H1 (cell line): ENCODE data around the gene ZNF385D. TPM values are rescaled to one million over a fixed set of nuclear protein-coding genes. Genes with fewer than 3 reads are reported as not detected.

Experiments used
- BACH1 ChIP-seq: IDR thresholded peaks from 2 replicates; pipeline ENCODE4 v1.6.1; 2012; ENCODE audit warnings: low read length, improper control_type of control experiment
- CHD1 ChIP-seq: IDR thresholded peaks from 2 replicates; pipeline ENCODE4 v1.6.1; 2012; ENCODE audit warnings: low read depth, low read length, improper control_type of control experiment
- CTBP2 ChIP-seq: IDR thresholded peaks from 2 replicates; pipeline ENCODE4 v1.7.0; 2011; ENCODE audit warnings: borderline replicate concordance, mild to moderate bottlenecking, moderate library complexity, mixed read lengths, low read length; ENCODE audit not compliant: insufficient read depth, insufficient read length
- FOSL1 ChIP-seq: IDR thresholded peaks from 2 replicates; pipeline ENCODE4 v1.6.1; 2011; ENCODE audit warnings: mild to moderate bottlenecking, low read depth, low read length, moderate library complexity; ENCODE audit not compliant: insufficient read depth
- GABPA ChIP-seq: IDR thresholded peaks from 2 replicates; pipeline ENCODE4 v1.6.1; 2011; ENCODE audit warnings: mild to moderate bottlenecking, low read length, moderate library complexity, borderline replicate concordance; ENCODE audit not compliant: insufficient read depth
- KDM1A ChIP-seq: fragments of 200-600, 300-600 bp; sonication (generic); IDR thresholded peaks from 2 replicates; pipeline ENCODE4 v1.7.1; 2016; ENCODE audit warnings: mild to moderate bottlenecking, low read length, borderline replicate concordance
- POU5F1 ChIP-seq: IDR thresholded peaks from 2 replicates; pipeline ENCODE4 v1.6.1; 2011; ENCODE audit warnings: low read depth, mild to moderate bottlenecking, low read length, moderate library complexity
- RBBP5 ChIP-seq: IDR thresholded peaks from 2 replicates; pipeline ENCODE4 v1.7.1; 2012; ENCODE audit warnings: low read depth, mild to moderate bottlenecking, inconsistent platforms, low read length, moderate library complexity, borderline replicate concordance
- RXRA ChIP-seq: IDR thresholded peaks from 2 replicates; pipeline ENCODE4 v1.6.1; 2011; ENCODE audit warnings: low read depth, mild to moderate bottlenecking, low read length, moderate library complexity; ENCODE audit not compliant: insufficient read depth
- SP4 ChIP-seq: IDR thresholded peaks from 2 replicates; pipeline ENCODE4 v1.6.1; 2012; ENCODE audit warnings: low read length, inconsistent platforms
- TAF1 ChIP-seq: IDR thresholded peaks from 2 replicates; pipeline ENCODE4 v1.6.1; 2011; ENCODE audit warnings: mild to moderate bottlenecking, low read depth, low read length
- TAF7 ChIP-seq: optimal IDR thresholded peaks from 2 replicates; pipeline ENCODE3; 2011; ENCODE audit warnings: low read depth, mild to moderate bottlenecking, inconsistent platforms, low read length, moderate library complexity, borderline replicate concordance
- TBP ChIP-seq: IDR thresholded peaks from 2 replicates; pipeline ENCODE4 v1.6.1; 2011; ENCODE audit warnings: low read depth, low read length, improper control_type of control experiment
- TEAD4 ChIP-seq: IDR thresholded peaks from 2 replicates; pipeline ENCODE4 v1.6.1; 2012; ENCODE audit warnings: low read depth, low read length, inconsistent platforms, mixed read lengths
- polyA plus RNA-seq, 7 experiments: library from polyadenylated mRNA; depleted of rRNA in 3 of 7; stranded (reverse) in 5 of 7; unstranded in 2 of 7; fragments of >200 nt in 5 of 7; fragments of 200-250 nt in 2 of 7; gene quantifications; 1 replicate in 5 of 7; 2 replicates in 1 of 7; 4 replicates in 1 of 7; pipeline versions ENCODE4 v1.2.1 to v1.2.3, GENCODE V29; 2011 to 2013; ENCODE audit warnings: missing spikeins in 2 of 7, mixed read lengths in 2 of 7
- total RNA-seq: library from RNA; stranded (reverse); fragmentation: NEBNext Ultra II Directional; extraction: Animal tissue kit (Norgen Biotek cat#: 25700); gene quantifications from 2 replicates; pipeline ENCODE4 v1.2.1, GENCODE V29; 2021
- TF ChIP-seq, protein P1 (sequence below): IDR thresholded peaks from 2 replicates; pipeline ENCODE4 v1.6.1; 2012; ENCODE audit warnings: low read length, inconsistent platforms

Gene ZNF385D
- total and polyA plus RNA-seq, 2 of the 8 experiments (the other 6 are each of a cell fraction or from before 2014, with no cell fraction given), result 5.9 to 10.8 TPM

DNA sequence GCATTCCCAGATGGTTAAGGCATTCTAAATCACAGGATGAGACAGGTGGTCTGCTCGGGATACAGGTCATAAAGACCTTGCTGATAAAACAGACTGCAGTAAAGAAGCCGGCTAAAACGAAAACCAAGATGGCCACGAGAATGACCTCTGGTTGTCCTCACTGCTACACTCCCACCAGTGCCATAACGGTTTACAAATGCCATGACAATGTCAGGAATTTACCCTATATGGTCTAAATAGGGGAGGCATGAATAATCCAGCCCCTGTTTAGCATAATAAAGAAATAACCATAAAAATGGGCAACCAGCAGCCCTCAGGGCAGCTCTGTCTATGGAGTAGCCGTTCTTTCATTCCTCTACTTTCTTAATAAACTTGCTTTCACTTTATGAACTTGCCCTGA is 151.1 kb downstream of the ZNF385D start (continued):
- no peak for TF ChIP-seq RBBP5
- no peak for TF ChIP-seq BACH1
- TF ChIP-seq TBP, result no peak
- TF ChIP-seq RXRA, result no peak
- TF ChIP-seq TEAD4, result 0 out of 2 replicates have a peak, but pooled peaks have one; percentile 25
- 0 out of 2 replicates have a peak, but pooled peaks have one; percentile 46 for TF ChIP-seq POU5F1
- TF ChIP-seq TAF1, result no peak
- no peak for TF ChIP-seq GABPA
- TF ChIP-seq FOSL1, result no peak
- TF ChIP-seq TAF7, result no peak
- TF ChIP-seq CHD1, result no peak
- no peak for TF ChIP-seq CTBP2
- TF ChIP-seq, protein P1, sequence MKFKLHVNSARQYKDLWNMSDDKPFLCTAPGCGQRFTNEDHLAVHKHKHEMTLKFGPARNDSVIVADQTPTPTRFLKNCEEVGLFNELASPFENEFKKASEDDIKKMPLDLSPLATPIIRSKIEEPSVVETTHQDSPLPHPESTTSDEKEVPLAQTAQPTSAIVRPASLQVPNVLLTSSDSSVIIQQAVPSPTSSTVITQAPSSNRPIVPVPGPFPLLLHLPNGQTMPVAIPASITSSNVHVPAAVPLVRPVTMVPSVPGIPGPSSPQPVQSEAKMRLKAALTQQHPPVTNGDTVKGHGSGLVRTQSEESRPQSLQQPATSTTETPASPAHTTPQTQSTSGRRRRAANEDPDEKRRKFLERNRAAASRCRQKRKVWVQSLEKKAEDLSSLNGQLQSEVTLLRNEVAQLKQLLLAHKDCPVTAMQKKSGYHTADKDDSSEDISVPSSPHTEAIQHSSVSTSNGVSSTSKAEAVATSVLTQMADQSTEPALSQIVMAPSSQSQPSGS, result no peak
- no peak for TF ChIP-seq KDM1A
- no peak for TF ChIP-seq SP4
